ENCODE results near the gene IRX2. TPM values are rescaled to one million over a fixed set of nuclear protein-coding genes. Genes with fewer than 3 reads are reported as not detected.

Gene IRX2
- total and polyA plus RNA-seq, 2 donors (not counting 1 experiment from before 2014, with no cell fraction given), result not detected

DNA sequence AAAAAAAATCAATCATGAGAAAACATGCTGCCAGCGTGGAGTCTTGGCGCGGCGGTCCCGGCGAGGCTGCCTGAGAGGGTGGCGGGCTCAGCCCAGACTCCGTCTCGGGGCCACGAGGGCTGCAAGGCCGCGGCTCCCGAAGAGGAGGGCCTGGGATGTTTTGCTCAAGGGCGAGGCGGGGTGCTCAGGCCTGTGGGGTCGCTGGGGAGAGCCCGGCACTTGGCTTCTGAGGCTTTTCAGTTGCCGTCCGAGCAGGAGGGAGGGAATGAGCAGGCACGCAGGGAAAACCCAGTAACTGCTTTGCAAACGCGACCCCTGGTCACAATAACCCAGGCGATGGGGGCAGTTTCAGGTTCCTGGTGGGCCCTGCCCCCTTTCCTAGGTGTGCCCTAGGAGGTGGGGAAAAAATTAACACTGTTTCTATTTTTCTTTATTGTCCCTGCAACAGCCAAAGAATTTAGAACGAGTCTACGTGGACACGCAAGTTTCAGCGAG, 3.2 kb upstream of the IRX2 start:
- Mint-ChIP-seq H3K27me3 (peaks cover 55% of the 10 kb centered on the region), H3K4me3 (no peak overlapping the region), H3K9me3 (ENCODE audit: insufficient read depth) (no peaks in the 10 kb centered on the region), H3K27ac (no peak overlapping the region), H3K4me1 (peaks cover 13% of the 10 kb centered on the region)
- H3K27me3 ChIP-seq (replicated peaks in 1 of 4; ENCODE audit: control extremely low read depth in 1 of 4, control insufficient read depth in 3 of 4, insufficient read depth in 4 of 4, low read length in 3 of 4), result peaks cover 0 to 58% (median 15%) of the 10 kb centered on the region in 4 experiments
- peaks cover 0 to 50% (median 0%) of the 10 kb centered on the region in 3 donors for H3K9me3 ChIP-seq (ENCODE audit: control extremely low read depth in 1 of 3, control insufficient read depth in 2 of 3, insufficient read depth in 1 of 3, low read length in 2 of 3)
- H3K79me2 ChIP-seq (ENCODE audit: control insufficient read depth, insufficient read depth, low read length), result no peaks in the 10 kb centered on the region
- POLR2A ChIA-PET, result no interaction called here
- 15% methylated on average over 27 of the region's 27 CpGs for WGBS (ENCODE audit: insufficient coverage)
- H3K9ac ChIP-seq (ENCODE audit: low read length), result no peak overlapping the region
- no peaks in the 10 kb centered on the region for H4K20me1 ChIP-seq (ENCODE audit: control insufficient read depth, insufficient read depth, low read length, poor library complexity, severe bottlenecking)
- H3K4me2 ChIP-seq (replicated peaks; ENCODE audit: low read depth, low read length, poor library complexity, severe bottlenecking), result no peak overlapping the region
- H3K4me3 ChIP-seq (ENCODE audit: control extremely low read depth in 1 of 5, extremely low read depth in 1 of 5, insufficient read depth in 1 of 5, low read depth in 2 of 5, low read length in 4 of 5), result no peak overlapping the region
- ATAC-seq (ENCODE audit: low read depth) (no peak), DNase-seq (no peak)
- H3K27ac ChIP-seq (ENCODE audit: low read length in 2 of 2), result no peak overlapping the region
- H3K4me1 ChIP-seq (ENCODE audit: control insufficient read depth in 2 of 2, insufficient read depth in 2 of 2, low read length in 2 of 2), result peaks cover 0 to 3% of the 10 kb centered on the region in 2 donors
- TF ChIP-seq EZH2 (IDR thresholded peaks at IDR 0.05; ENCODE audit: borderline replicate concordance, insufficient read depth, low read depth, low read length, poor library complexity, severe bottlenecking), result no peak
- TF ChIP-seq, protein P1, sequence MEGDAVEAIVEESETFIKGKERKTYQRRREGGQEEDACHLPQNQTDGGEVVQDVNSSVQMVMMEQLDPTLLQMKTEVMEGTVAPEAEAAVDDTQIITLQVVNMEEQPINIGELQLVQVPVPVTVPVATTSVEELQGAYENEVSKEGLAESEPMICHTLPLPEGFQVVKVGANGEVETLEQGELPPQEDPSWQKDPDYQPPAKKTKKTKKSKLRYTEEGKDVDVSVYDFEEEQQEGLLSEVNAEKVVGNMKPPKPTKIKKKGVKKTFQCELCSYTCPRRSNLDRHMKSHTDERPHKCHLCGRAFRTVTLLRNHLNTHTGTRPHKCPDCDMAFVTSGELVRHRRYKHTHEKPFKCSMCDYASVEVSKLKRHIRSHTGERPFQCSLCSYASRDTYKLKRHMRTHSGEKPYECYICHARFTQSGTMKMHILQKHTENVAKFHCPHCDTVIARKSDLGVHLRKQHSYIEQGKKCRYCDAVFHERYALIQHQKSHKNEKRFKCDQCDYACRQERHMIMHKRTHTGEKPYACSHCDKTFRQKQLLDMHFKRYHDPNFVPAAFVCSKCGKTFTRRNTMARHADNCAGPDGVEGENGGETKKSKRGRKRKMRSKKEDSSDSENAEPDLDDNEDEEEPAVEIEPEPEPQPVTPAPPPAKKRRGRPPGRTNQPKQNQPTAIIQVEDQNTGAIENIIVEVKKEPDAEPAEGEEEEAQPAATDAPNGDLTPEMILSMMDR (IDR thresholded peaks at IDR 0.05), result no peak
- intact Hi-C loops (cut with micrococcal nuclease), result no loop called here
- no peak overlapping the region for H2AFZ ChIP-seq (ENCODE audit: insufficient read depth, low read depth, low read length, poor library complexity, severe bottlenecking)
- CTCF ChIA-PET, result no interaction called here
- H3K36me3 ChIP-seq (replicated peaks in 1 of 2; ENCODE audit: control extremely low read depth in 1 of 2, control insufficient read depth in 1 of 2, extremely low read depth in 1 of 2, insufficient read depth in 2 of 2, low read length in 1 of 2), result no peaks in the 10 kb centered on the region

DNA sequence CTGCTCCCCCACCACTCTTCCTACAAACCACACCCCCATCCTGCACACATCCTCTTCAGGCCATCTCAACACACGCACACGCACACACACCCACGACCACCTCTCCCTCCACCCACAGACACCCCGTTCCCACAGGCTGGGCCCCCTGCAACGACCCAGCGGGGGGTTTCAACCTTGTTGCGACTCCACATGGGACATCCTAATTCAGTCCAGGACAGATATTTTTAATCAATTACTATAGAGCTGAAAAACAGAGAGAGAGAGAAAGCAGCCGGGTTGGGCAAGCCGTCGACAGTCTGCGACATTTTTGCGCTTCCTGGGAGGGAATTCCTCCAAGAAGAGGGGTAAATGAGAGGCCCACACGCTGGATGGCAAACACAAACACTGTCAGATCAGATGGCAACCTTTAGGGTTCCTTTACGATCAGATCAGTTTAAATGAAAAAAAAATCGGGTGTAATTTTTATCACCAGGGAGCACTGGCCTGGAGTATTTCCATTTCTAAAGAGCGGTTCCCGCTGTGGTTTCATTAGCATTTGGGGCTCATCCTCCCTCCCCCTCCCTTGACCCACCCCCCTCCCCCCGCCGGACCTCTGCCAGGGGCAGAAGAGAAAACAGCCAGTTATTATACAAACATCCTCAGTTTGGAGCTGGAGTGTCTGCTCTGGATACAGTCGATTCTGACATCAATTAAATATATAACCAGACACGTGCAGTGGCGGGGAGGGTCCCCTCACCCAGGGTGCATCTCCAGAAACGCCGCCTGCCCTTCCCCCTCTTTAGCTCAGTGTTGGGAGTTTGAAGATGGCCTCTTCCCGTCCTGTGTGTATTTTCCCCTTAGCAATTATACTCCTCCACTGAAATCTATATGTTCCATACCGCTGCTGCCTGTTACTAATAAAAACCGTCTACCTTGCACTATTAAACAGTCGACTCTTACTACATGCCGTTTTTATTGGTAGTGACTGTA, 2.3 kb upstream of the IRX2 start:
- TF ChIP-seq, protein P1 (IDR thresholded peaks at IDR 0.05), result no peak
- TF ChIP-seq EZH2 (IDR thresholded peaks at IDR 0.05; ENCODE audit: borderline replicate concordance, insufficient read depth, low read depth, low read length, poor library complexity, severe bottlenecking), result no peak
- Histone ChIP-seq H3K4me1 (ENCODE audit: control insufficient read depth in 2 of 2, insufficient read depth in 2 of 2, low read length in 2 of 2) (peaks cover 0 to 3% of the 10 kb centered on the region in 2 donors), H3K27ac (ENCODE audit: low read length in 2 of 2) (no peak overlapping the region), H3K4me2 (replicated peaks; ENCODE audit: low read depth, low read length, poor library complexity, severe bottlenecking) (no peak overlapping the region), H3K79me2 (ENCODE audit: control insufficient read depth, insufficient read depth, low read length) (no peaks in the 10 kb centered on the region), H3K9me3 (ENCODE audit: control extremely low read depth in 1 of 3, control insufficient read depth in 2 of 3, insufficient read depth in 1 of 3, low read length in 2 of 3) (peaks cover 0 to 58% (median 0%) of the 10 kb centered on the region in 3 donors), H2AFZ (ENCODE audit: insufficient read depth, low read depth, low read length, poor library complexity, severe bottlenecking) (no peak overlapping the region), H3K9ac (ENCODE audit: low read length) (no peak overlapping the region), H3K36me3 (replicated peaks in 1 of 2; ENCODE audit: control extremely low read depth in 1 of 2, control insufficient read depth in 1 of 2, extremely low read depth in 1 of 2, insufficient read depth in 2 of 2, low read length in 1 of 2) (no peaks in the 10 kb centered on the region), H3K4me3 (ENCODE audit: control extremely low read depth in 1 of 5, extremely low read depth in 1 of 5, insufficient read depth in 1 of 5, low read depth in 2 of 5, low read length in 4 of 5) (no peak overlapping the region), H3K27me3 (replicated peaks in 1 of 4; ENCODE audit: control extremely low read depth in 1 of 4, control insufficient read depth in 3 of 4, insufficient read depth in 4 of 4, low read length in 3 of 4) (peaks cover 0 to 60% (median 17%) of the 10 kb centered on the region in 4 experiments), H4K20me1 (ENCODE audit: control insufficient read depth, insufficient read depth, low read length, poor library complexity, severe bottlenecking) (no peaks in the 10 kb centered on the region)
- no peak overlapping the region for H3K27ac Mint-ChIP-seq
- peaks cover 13% of the 10 kb centered on the region for H3K4me1 Mint-ChIP-seq
- H3K9me3 Mint-ChIP-seq (ENCODE audit: insufficient read depth), result no peaks in the 10 kb centered on the region
- 6% methylated on average over 9 of the region's 29 CpGs for WGBS (ENCODE audit: insufficient coverage)
- no peak for DNase-seq
- no peak overlapping the region for H3K4me3 Mint-ChIP-seq
- ChIA-PET CTCF (no interaction called here), POLR2A (no interaction called here)
- intact Hi-C loops (cut with micrococcal nuclease), result no loop called here
- ATAC-seq (ENCODE audit: low read depth), result no peak
- peaks cover 52% of the 10 kb centered on the region for H3K27me3 Mint-ChIP-seq
